ENCODE data around the gene GORASP2. TPM values are rescaled to one million over a fixed set of nuclear protein-coding genes. Genes with fewer than 3 reads are reported as not detected.
A peak's percentile ranks its signal among the peaks of the same experiment; 100 is the strongest.
"Not testable (repeated sequence)": the region's sequence is repeated elsewhere in the genome, so short reads cannot be mapped to it uniquely, and the experiment has no call there.

Gene GORASP2
- total RNA-seq, 1 donor from 2014 or later, result 67.1 TPM

GRCh38 chr2:170905864-170906263 lies 23.2 kb upstream of the GORASP2 start:
- Histone ChIP-seq H3K4me3 (no peak overlapping the region), H4K20me1 (ENCODE audit: low read depth) (no peaks in the 10 kb centered on the region), H3K27me3 (no peaks in the 10 kb centered on the region), H3K27ac (no peak overlapping the region), H3K9me3 (ENCODE audit: low read depth) (no peaks in the 10 kb centered on the region), H3K4me2 (peak overlapping the region; percentile 31), H3K9ac (no peak overlapping the region), H3F3A (ENCODE audit: low read depth) (peaks cover 8% of the 10 kb centered on the region), H3K36me3 (no peaks in the 10 kb centered on the region), H3K79me2 (ENCODE audit: low read depth) (no peaks in the 10 kb centered on the region), H3K4me1 (peaks cover 9% of the 10 kb centered on the region), H2AFZ (replicated peaks) (peak overlapping the region; percentile 90)
- TF ChIP-seq EZH2phosphoT487 (IDR thresholded peaks at IDR 0.05) (no peak), EZH2 (IDR thresholded peaks at IDR 0.05) (no peak)
- TF ChIP-seq, protein P1, sequence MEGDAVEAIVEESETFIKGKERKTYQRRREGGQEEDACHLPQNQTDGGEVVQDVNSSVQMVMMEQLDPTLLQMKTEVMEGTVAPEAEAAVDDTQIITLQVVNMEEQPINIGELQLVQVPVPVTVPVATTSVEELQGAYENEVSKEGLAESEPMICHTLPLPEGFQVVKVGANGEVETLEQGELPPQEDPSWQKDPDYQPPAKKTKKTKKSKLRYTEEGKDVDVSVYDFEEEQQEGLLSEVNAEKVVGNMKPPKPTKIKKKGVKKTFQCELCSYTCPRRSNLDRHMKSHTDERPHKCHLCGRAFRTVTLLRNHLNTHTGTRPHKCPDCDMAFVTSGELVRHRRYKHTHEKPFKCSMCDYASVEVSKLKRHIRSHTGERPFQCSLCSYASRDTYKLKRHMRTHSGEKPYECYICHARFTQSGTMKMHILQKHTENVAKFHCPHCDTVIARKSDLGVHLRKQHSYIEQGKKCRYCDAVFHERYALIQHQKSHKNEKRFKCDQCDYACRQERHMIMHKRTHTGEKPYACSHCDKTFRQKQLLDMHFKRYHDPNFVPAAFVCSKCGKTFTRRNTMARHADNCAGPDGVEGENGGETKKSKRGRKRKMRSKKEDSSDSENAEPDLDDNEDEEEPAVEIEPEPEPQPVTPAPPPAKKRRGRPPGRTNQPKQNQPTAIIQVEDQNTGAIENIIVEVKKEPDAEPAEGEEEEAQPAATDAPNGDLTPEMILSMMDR (IDR thresholded peaks at IDR 0.05), result no peak
- H3K36me3 Mint-ChIP-seq, result no peaks in the 10 kb centered on the region
- peaks cover 7% of the 10 kb centered on the region for H3K4me1 Mint-ChIP-seq
- H3K27me3 Mint-ChIP-seq (ENCODE audit: insufficient read depth, low read depth), result no peaks in the 10 kb centered on the region
- no peak overlapping the region for H3K4me3 Mint-ChIP-seq
- peaks cover 15% of the 10 kb centered on the region for H3K9me3 Mint-ChIP-seq
- H3K27ac Mint-ChIP-seq, result no peak overlapping the region
- DNase-seq (ENCODE audit: low spot score), result peak; percentile 22

- peaks cover 9% of the 10 kb centered on the region for H3K9me3 ChIP-seq (ENCODE audit: low read depth)
- no peak overlapping the region for H3K4me3 ChIP-seq
- Mint-ChIP-seq H3K27ac (no peak overlapping the region), H3K4me1 (no peaks in the 10 kb centered on the region), H3K4me3 (no peak overlapping the region), H3K9me3 (peaks cover 37% of the 10 kb centered on the region), H3K27me3 (ENCODE audit: insufficient read depth, low read depth) (no peaks in the 10 kb centered on the region), H3K36me3 (peaks cover 7% of the 10 kb centered on the region)
- no peak overlapping the region for H3K4me2 ChIP-seq
- H3K27me3 ChIP-seq, result no peaks in the 10 kb centered on the region
- no peak overlapping the region for H3K9ac ChIP-seq
- H3F3A ChIP-seq (ENCODE audit: low read depth), result no peaks in the 10 kb centered on the region
- no peaks in the 10 kb centered on the region for H3K4me1 ChIP-seq
- H2AFZ ChIP-seq (replicated peaks), result no peak overlapping the region
- no peaks in the 10 kb centered on the region for H4K20me1 ChIP-seq (ENCODE audit: low read depth)
- TF ChIP-seq, protein P1 (IDR thresholded peaks at IDR 0.05), result no peak
- no peak for TF ChIP-seq EZH2 (IDR thresholded peaks at IDR 0.05)
- TF ChIP-seq EZH2phosphoT487 (IDR thresholded peaks at IDR 0.05), result no peak
- no peaks in the 10 kb centered on the region for H3K36me3 ChIP-seq
- H3K27ac ChIP-seq, result no peak overlapping the region
- no peaks in the 10 kb centered on the region for H3K79me2 ChIP-seq (ENCODE audit: low read depth)
- no peak for DNase-seq (ENCODE audit: low spot score)
These were observed 17.7 kb upstream of the GORASP2 start for GRCh38 chr2:170911314-170911889.

- H3K4me1 Mint-ChIP-seq; H2AFZ ChIP-seq (replicated peaks); H3K27ac ChIP-seq; H3K27me3 ChIP-seq; H3K79me2 ChIP-seq (ENCODE audit: low read depth); H3K9ac ChIP-seq; H3K4me3 ChIP-seq; H3K4me3 Mint-ChIP-seq; H3K27ac Mint-ChIP-seq; DNase-seq (ENCODE audit: low spot score); H3K36me3 ChIP-seq; H3K9me3 ChIP-seq (ENCODE audit: low read depth); H3K27me3 Mint-ChIP-seq (ENCODE audit: insufficient read depth, low read depth); H3K4me2 ChIP-seq; H4K20me1 ChIP-seq (ENCODE audit: low read depth): not testable (repeated sequence)
- peaks cover 49% of the 10 kb centered on the region for H3K9me3 Mint-ChIP-seq
- Histone ChIP-seq H3K4me1 (peaks cover 23% of the 10 kb centered on the region), H3F3A (ENCODE audit: low read depth) (peaks cover 29% of the 10 kb centered on the region)
- H3K36me3 Mint-ChIP-seq, result peaks cover 12% of the 10 kb centered on the region
These were observed 13.9 kb upstream of the GORASP2 start for GRCh38 chr2:170914994-170915666.

All from neural progenitor cell (in vitro differentiated cells).